NCI-H146 treated with DMSO at 0.1 percent for 48 hours (cell line): Measurements from ENCODE around the gene DOCK9.

Experiments
- DNase-seq: peaks from one replicate; lab custom pipeline; 2025; ENCODE audit not compliant: unreplicated experiment; lab: John Stamatoyannopoulos, UW

Gene DOCK9

GRCh38 chr13:98951266-98951665 lies 26.6 kb downstream of the DOCK9 start:
- no peak for DNase-seq

GRCh38 chr13:98950705-98951104 lies 27.2 kb downstream of the DOCK9 start:
- no peak for DNase-seq

GRCh38 chr13:98947925-98948324 lies 29.9 kb downstream of the DOCK9 start:
- DNase-seq = no peak

GRCh38 chr13:98945863-98946605 lies 31.8 kb downstream of the DOCK9 start:
- DNase-seq = no peak

- no peak for DNase-seq
Observed at GRCh38 chr13:98944336-98944735, 33.5 kb downstream of the DOCK9 start.

- no peak for DNase-seq
Observed at GRCh38 chr13:98942997-98943396, 34.9 kb downstream of the DOCK9 start.

- DNase-seq = no peak
Observed at GRCh38 chr13:98942485-98942884, 35.4 kb downstream of the DOCK9 start.

- no peak for DNase-seq
Observed at GRCh38 chr13:98941536-98941935, 36.3 kb downstream of the DOCK9 start.

- DNase-seq = no peak
Observed at GRCh38 chr13:98941126-98941525, 36.7 kb downstream of the DOCK9 start.

- DNase-seq = no peak
Observed at GRCh38 chr13:98940325-98941001, 37.4 kb downstream of the DOCK9 start.

- DNase-seq = no peak
Observed at GRCh38 chr13:98939660-98940191, 38.1 kb downstream of the DOCK9 start.

- no peak for DNase-seq
Observed at GRCh38 chr13:98938801-98939200, 39.1 kb downstream of the DOCK9 start.

- no peak for DNase-seq
Observed at GRCh38 chr13:98937911-98938381, 39.9 kb downstream of the DOCK9 start.

- DNase-seq = no peak
Observed at GRCh38 chr13:98934243-98934642, 43.6 kb downstream of the DOCK9 start.

- DNase-seq = no peak
Observed at GRCh38 chr13:98930151-98930591, 47.7 kb downstream of the DOCK9 start.

GRCh38 chr13:98927951-98928927 lies 49.6 kb downstream of the DOCK9 start:
- DNase-seq = no peak

- no peak for DNase-seq
Observed at GRCh38 chr13:98925949-98926348, 51.9 kb downstream of the DOCK9 start.

GRCh38 chr13:98923641-98924397 lies 54.0 kb downstream of the DOCK9 start:
- no peak for DNase-seq

- no peak for DNase-seq
Observed at GRCh38 chr13:98922306-98922705, 55.6 kb downstream of the DOCK9 start.

- DNase-seq = no peak
Observed at GRCh38 chr13:98921786-98922185, 56.1 kb downstream of the DOCK9 start.
